ENCODE results near the gene NXPH4.

DNA sequence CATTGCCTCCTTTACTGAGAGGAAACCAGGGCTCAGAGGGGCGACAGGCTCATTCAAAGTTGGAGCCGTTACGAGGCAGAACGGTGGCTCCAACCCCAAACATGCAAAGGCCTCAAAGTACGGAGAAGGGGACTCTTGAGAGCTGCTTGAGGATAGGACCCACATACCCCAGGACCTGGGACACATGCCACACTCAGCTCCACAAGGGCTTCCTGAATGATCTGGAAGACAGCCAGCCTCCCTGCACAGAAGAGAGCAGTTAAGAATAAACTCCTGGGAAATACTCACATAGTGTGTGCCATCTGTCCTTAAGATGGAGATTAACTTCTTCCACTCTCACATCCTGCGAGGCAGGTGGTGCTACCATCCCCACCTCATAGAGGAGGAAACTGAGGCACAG lies 26.6 kb upstream of the NXPH4 start:
- TF ChIP-seq EZH2 (IDR thresholded peaks at IDR 0.05; ENCODE audit: borderline replicate concordance, insufficient read depth, low read length, poor library complexity, severe bottlenecking) (no peak), SMC3 (conservative IDR thresholded peaks at IDR 0.05; ENCODE audit: poor library complexity) (no peak), RAD21 (conservative IDR thresholded peaks at IDR 0.05) (no peak), MXI1 (conservative IDR thresholded peaks at IDR 0.05; ENCODE audit: poor library complexity, severe bottlenecking) (no peak), POLR2AphosphoS5 (IDR thresholded peaks at IDR 0.05) (no peak), TAF1 (IDR thresholded peaks at IDR 0.05; ENCODE audit: low read depth) (no peak), EP300 (conservative IDR thresholded peaks at IDR 0.05; ENCODE audit: poor library complexity, severe bottlenecking) (no peak)
- TF ChIP-seq, protein P1, sequence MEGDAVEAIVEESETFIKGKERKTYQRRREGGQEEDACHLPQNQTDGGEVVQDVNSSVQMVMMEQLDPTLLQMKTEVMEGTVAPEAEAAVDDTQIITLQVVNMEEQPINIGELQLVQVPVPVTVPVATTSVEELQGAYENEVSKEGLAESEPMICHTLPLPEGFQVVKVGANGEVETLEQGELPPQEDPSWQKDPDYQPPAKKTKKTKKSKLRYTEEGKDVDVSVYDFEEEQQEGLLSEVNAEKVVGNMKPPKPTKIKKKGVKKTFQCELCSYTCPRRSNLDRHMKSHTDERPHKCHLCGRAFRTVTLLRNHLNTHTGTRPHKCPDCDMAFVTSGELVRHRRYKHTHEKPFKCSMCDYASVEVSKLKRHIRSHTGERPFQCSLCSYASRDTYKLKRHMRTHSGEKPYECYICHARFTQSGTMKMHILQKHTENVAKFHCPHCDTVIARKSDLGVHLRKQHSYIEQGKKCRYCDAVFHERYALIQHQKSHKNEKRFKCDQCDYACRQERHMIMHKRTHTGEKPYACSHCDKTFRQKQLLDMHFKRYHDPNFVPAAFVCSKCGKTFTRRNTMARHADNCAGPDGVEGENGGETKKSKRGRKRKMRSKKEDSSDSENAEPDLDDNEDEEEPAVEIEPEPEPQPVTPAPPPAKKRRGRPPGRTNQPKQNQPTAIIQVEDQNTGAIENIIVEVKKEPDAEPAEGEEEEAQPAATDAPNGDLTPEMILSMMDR (IDR thresholded peaks at IDR 0.05; ENCODE audit: poor library complexity, severe bottlenecking) = no peak

Data from neural cell (in vitro differentiated cells).